GM12891 (cell line): ENCODE data around the gene TMEM117.

Source experiments
- POLR2A ChIP-seq: IDR thresholded peaks from 2 replicates; pipeline ENCODE4 v1.6.1; 2011; ENCODE audit warnings: low read depth, low read length, control low read depth
- POLR2AphosphoS5 ChIP-seq: IDR thresholded peaks from 2 replicates; pipeline ENCODE4 v1.6.1; 2011; ENCODE audit warnings: low read depth, low read length, control low read depth
- POU2F2 ChIP-seq: IDR thresholded peaks from 2 replicates; pipeline ENCODE4 v1.6.1; 2011; ENCODE audit warnings: low read depth, mild to moderate bottlenecking, control low read depth, low read length, moderate library complexity
- SPI1 ChIP-seq: IDR thresholded peaks from 2 replicates; pipeline ENCODE4 v1.6.1; 2011; ENCODE audit warnings: low read depth, low read length, control low read depth
- TAF1 ChIP-seq: IDR thresholded peaks from 2 replicates; pipeline ENCODE4 v1.6.1; 2011; ENCODE audit warnings: low read depth, low read length, control low read depth

DNA sequence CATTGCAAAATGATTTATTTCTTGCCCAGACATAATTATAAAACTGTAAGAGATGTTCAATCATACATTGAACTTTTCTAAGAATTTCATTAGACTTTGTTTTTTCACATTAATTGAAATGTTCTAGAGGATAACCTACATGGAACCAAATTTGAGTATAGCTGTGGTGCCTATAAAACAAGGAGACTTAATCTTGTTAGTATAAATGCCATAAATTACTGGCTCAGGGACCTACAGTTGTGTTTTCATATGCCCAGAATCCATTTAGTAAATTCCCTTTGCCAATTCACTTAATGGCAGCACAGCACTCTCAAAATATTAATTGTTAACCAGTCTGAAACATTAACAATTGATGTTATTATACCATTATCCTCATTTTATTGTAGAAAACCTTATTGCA is 551.7 kb downstream of the TMEM117 start:
- TF ChIP-seq POLR2A (no peak), TAF1 (no peak), SPI1 (no peak), POLR2AphosphoS5 (no peak), POU2F2 (no peak)
